ENCODE results near the gene GP9. TPM values are rescaled to one million over a fixed set of nuclear protein-coding genes. Genes with fewer than 3 reads are reported as not detected.

GP9 gene
- polyA plus RNA-seq, 1 of the 3 experiments (the other 2 are of a cell fraction): not detected

DNA sequence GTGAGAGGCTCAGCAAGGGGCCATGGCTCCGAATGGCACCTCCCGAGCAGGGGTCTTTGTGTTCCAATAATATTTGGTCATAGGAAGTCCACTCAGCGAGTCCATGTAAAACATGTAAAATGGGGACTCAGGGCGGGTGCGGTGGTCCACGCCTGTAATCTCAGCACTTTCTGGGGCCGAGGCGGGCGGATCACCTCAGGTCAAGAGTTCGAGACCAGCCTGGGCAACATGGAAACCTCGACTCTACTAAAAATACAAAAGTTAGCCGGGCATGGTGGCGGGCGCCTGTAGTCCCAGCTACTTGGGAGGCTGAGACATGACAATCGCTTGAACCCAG is 33.1 kb upstream of the GP9 start:
- Histone ChIP-seq H3K9ac (no peak overlapping the region), H3K9me3 (no peaks in the 10 kb centered on the region), H2AFZ (ENCODE audit: low read depth) (peak overlapping the region; percentile 92; the same call in 1 of the 2 replicates), H3K4me3 (ENCODE audit: low read depth in 2 of 2, low read length in 1 of 2) (peak overlapping the region; percentile 37 to 59), H3K36me3 (replicated peaks in 1 of 2; ENCODE audit: control insufficient read depth in 1 of 2, insufficient read depth in 2 of 2, low read length in 1 of 2) (no peaks in the 10 kb centered on the region), H3K79me2 (ENCODE audit: insufficient read depth) (no peaks in the 10 kb centered on the region), H3K9me2 (no peaks in the 10 kb centered on the region), H3K4me2 (peak overlapping the region; percentile 85), H4K20me1 (ENCODE audit: insufficient read depth) (no peaks in the 10 kb centered on the region), H3K4me1 (ENCODE audit: control insufficient read depth in 1 of 2, insufficient read depth in 2 of 2, low read depth in 1 of 2, low read length in 1 of 2) (peaks cover 0 to 5% of the 10 kb centered on the region in 2 experiments; a peak in 1 of 4 replicates), H3K27me3 (ENCODE audit: insufficient read depth) (no peaks in the 10 kb centered on the region; the same call in 1 of the 2 replicates), H3F3A (replicated peaks; ENCODE audit: insufficient read depth) (peaks cover 4% of the 10 kb centered on the region), H3K27ac (ENCODE audit: low read depth in 2 of 2, low read length in 1 of 2) (no peak overlapping the region)
- POLR2A ChIA-PET: no interaction called here
- no peak for DNase-seq
- CTCF ChIA-PET: interaction anchor here (1.0 to 4.4 kb wide), 11 partner anchors 9 to 135 kb away, joined by 3 to 37 read pairs (median 7); no protein-coding TSS in a partner anchor
- WGBS (ENCODE audit: low lambda C conversion rate): 36% methylated on average over 13 of the region's 15 CpGs
- TF ChIP-seq, protein P1, sequence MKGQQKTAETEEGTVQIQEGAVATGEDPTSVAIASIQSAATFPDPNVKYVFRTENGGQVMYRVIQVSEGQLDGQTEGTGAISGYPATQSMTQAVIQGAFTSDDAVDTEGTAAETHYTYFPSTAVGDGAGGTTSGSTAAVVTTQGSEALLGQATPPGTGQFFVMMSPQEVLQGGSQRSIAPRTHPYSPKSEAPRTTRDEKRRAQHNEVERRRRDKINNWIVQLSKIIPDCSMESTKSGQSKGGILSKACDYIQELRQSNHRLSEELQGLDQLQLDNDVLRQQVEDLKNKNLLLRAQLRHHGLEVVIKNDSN (IDR thresholded peaks at IDR 0.05; ENCODE audit: borderline replicate concordance, low read depth): no peak

DNA sequence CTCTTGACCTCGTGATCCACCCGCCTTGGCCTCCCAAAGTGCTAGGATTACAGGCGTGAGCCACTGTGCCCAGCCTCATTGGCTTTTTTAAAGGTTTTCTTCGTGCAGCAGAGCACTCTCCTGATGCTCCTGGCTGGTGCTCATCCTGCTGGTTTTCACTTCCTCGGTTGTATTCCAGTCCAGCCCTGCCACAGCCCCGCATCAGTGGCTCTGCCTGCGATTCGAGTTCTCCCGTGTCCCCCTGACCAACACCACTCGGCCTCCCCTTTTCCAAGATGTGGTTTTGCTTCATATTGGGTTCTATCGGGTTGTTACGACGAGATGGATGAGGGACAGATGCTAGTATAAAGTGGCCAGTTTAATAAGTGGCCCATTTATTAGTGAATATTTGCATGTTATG is 31.7 kb upstream of the GP9 start:
- TF ChIP-seq, protein P2, sequence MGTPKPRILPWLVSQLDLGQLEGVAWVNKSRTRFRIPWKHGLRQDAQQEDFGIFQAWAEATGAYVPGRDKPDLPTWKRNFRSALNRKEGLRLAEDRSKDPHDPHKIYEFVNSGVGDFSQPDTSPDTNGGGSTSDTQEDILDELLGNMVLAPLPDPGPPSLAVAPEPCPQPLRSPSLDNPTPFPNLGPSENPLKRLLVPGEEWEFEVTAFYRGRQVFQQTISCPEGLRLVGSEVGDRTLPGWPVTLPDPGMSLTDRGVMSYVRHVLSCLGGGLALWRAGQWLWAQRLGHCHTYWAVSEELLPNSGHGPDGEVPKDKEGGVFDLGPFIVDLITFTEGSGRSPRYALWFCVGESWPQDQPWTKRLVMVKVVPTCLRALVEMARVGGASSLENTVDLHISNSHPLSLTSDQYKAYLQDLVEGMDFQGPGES (IDR thresholded peaks at IDR 0.05; ENCODE audit: low read depth, low read length): no peak
- no peak for TF ChIP-seq CHD2 (IDR thresholded peaks at IDR 0.05; ENCODE audit: low read length, partially characterized antibody)
- Histone ChIP-seq H3K9ac (no peak overlapping the region), H3K27ac (ENCODE audit: low read depth in 2 of 2, low read length in 1 of 2) (no peak overlapping the region), H3F3A (replicated peaks; ENCODE audit: insufficient read depth) (peaks cover 4% of the 10 kb centered on the region), H3K27me3 (ENCODE audit: insufficient read depth) (no peaks in the 10 kb centered on the region; the same call in 1 of the 2 replicates), H3K9me2 (no peaks in the 10 kb centered on the region), H3K4me1 (ENCODE audit: control insufficient read depth in 1 of 2, insufficient read depth in 2 of 2, low read depth in 1 of 2, low read length in 1 of 2) (peaks cover 0 to 5% of the 10 kb centered on the region in 2 experiments; a peak in 1 of 4 replicates), H3K9me3 (no peaks in the 10 kb centered on the region), H3K4me2 (no peak overlapping the region), H4K20me1 (ENCODE audit: insufficient read depth) (no peaks in the 10 kb centered on the region), H2AFZ (ENCODE audit: low read depth) (no peak overlapping the region), H3K36me3 (replicated peaks in 1 of 2; ENCODE audit: control insufficient read depth in 1 of 2, insufficient read depth in 2 of 2, low read length in 1 of 2) (no peaks in the 10 kb centered on the region), H3K4me3 (ENCODE audit: low read depth in 2 of 2, low read length in 1 of 2) (no peak overlapping the region), H3K79me2 (ENCODE audit: insufficient read depth) (no peaks in the 10 kb centered on the region)
- ChIA-PET CTCF (interaction anchor here (2.7 to 4.4 kb wide), 2 partner anchors 10 to 58 kb away, joined by 13 to 37 read pairs; no protein-coding TSS in a partner anchor), POLR2A (no interaction called here)
- 83% methylated on average over 13 of the region's 13 CpGs for WGBS (ENCODE audit: low lambda C conversion rate)
- no peak for DNase-seq

DNA sequence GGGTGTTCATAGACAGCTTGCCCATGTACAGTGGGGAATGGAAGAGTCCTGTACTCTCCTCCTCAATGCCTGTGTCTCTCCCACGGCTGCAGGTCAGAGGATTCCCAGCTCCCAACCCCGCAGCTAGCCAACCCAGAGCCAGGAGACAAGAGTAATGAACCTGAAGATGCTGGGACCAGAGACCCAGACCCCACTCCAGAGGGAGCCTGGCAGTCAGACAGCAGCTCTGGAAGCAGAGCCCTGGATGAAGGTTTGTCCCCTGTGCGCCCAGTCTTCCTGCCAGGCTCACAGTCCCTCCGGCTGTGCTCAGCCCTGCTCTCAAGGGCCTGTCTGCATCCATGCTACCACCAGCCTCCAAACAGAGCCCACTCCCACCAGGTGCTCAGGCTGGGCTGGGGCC is 30.0 kb upstream of the GP9 start:
- no peaks in the 10 kb centered on the region for H3K36me3 ChIP-seq (replicated peaks in 1 of 2; ENCODE audit: control insufficient read depth in 1 of 2, insufficient read depth in 2 of 2, low read length in 1 of 2)
- DNase-seq: no peak
- ChIA-PET CTCF (interaction anchor here (0.6 to 3.7 kb wide), 3 partner anchors 23 to 60 kb away, joined by 3 to 18 read pairs (median 5); no protein-coding TSS in a partner anchor), POLR2A (no interaction called here)
- no peaks in the 10 kb centered on the region; the same call in 1 of the 2 replicates for H3K27me3 ChIP-seq (ENCODE audit: insufficient read depth)
- H4K20me1 ChIP-seq (ENCODE audit: insufficient read depth): no peaks in the 10 kb centered on the region
- no peak overlapping the region for H3K27ac ChIP-seq (ENCODE audit: low read depth in 2 of 2, low read length in 1 of 2)
- no peaks in the 10 kb centered on the region for H3K9me2 ChIP-seq
- peaks cover 4% of the 10 kb centered on the region for H3F3A ChIP-seq (replicated peaks; ENCODE audit: insufficient read depth)
- H3K79me2 ChIP-seq (ENCODE audit: insufficient read depth): no peaks in the 10 kb centered on the region
- H3K9me3 ChIP-seq: no peaks in the 10 kb centered on the region
- H3K4me3 ChIP-seq (ENCODE audit: low read depth in 2 of 2, low read length in 1 of 2): no peak overlapping the region
- H3K9ac ChIP-seq: no peak overlapping the region
- WGBS (ENCODE audit: low lambda C conversion rate): 86% methylated on average over 1 of the region's 4 CpGs
- no peak overlapping the region for H2AFZ ChIP-seq (ENCODE audit: low read depth)
- TF ChIP-seq, protein P3, sequence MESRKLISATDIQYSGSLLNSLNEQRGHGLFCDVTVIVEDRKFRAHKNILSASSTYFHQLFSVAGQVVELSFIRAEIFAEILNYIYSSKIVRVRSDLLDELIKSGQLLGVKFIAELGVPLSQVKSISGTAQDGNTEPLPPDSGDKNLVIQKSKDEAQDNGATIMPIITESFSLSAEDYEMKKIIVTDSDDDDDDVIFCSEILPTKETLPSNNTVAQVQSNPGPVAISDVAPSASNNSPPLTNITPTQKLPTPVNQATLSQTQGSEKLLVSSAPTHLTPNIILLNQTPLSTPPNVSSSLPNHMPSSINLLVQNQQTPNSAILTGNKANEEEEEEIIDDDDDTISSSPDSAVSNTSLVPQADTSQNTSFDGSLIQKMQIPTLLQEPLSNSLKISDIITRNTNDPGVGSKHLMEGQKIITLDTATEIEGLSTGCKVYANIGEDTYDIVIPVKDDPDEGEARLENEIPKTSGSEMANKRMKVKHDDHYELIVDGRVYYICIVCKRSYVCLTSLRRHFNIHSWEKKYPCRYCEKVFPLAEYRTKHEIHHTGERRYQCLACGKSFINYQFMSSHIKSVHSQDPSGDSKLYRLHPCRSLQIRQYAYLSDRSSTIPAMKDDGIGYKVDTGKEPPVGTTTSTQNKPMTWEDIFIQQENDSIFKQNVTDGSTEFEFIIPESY (IDR thresholded peaks at IDR 0.05; ENCODE audit: borderline replicate concordance, low read depth): no peak
- TF ChIP-seq TAF1 (IDR thresholded peaks at IDR 0.05; ENCODE audit: borderline replicate concordance, low read depth, low read length): no peak
- TF ChIP-seq CHD2 (IDR thresholded peaks at IDR 0.05; ENCODE audit: low read length, partially characterized antibody): no peak
- peaks cover 0 to 5% of the 10 kb centered on the region in 2 experiments; a peak in 1 of 4 replicates for H3K4me1 ChIP-seq (ENCODE audit: control insufficient read depth in 1 of 2, insufficient read depth in 2 of 2, low read depth in 1 of 2, low read length in 1 of 2)
- no peak overlapping the region for H3K4me2 ChIP-seq
